Prostate gland (tissue), 2 donors: ENCODE data around the gene CBY1. TPM values are rescaled to one million over a fixed set of nuclear protein-coding genes. Genes with fewer than 3 reads are reported as not detected.

Experiments
- DNase-seq: peaks from one replicate; pipeline ENCODE4 v3.0.0-alpha.2; 2019; ENCODE audit warnings: low spot score
- H3K27ac ChIP-seq, 2 donors: fragments of 200-600 bp; sonication (generic); 2 replicates each; pipeline ENCODE4 v1.5.1; 2017 to 2019
- H3K27me3 ChIP-seq: fragments of 200-600 bp; sonication (generic); replicated peaks from 2 replicates; pipeline ENCODE4 v1.5.1; 2019; ENCODE audit not compliant: insufficient read depth
- H3K36me3 ChIP-seq, 2 donors: fragments of 200-600 bp; sonication (generic); 1 replicate in 1 of 2; 2 replicates in 1 of 2; pipeline versions ENCODE4 v1.5.1 to v1.8.1; 2017 to 2019
- H3K4me1 ChIP-seq: fragments of 200-600 bp; sonication (generic); replicated peaks from 2 replicates; pipeline ENCODE4 v1.5.1; 2019
- H3K4me3 ChIP-seq, 2 donors: fragments of 200-600 bp; sonication (generic); 2 replicates each; pipeline ENCODE4 v1.5.1; 2017 to 2019
- H3K9me3 ChIP-seq: fragments of 200-600 bp; sonication (generic); 2 replicates; pipeline ENCODE4 v1.5.1; 2017
- CTCF ChIP-seq, 4 experiments: fragments of 200-600 bp in 2 of 4; fragments of 450-650 bp in 2 of 4; sonication (generic) in 2 of 4; IDR thresholded peaks; 1 replicate in 3 of 4; 2 replicates in 1 of 4; pipeline ENCODE4 v1.5.1; 2016 to 2019; ENCODE audit warnings: antibody characterized with exemption in 4 of 4, mild to moderate bottlenecking in 2 of 4, moderate library complexity in 2 of 4
- POLR2A ChIP-seq: fragments of 450-650 bp; IDR thresholded peaks from one replicate; pipeline ENCODE4 v1.6.1; 2016; ENCODE audit warnings: antibody characterized with exemption, mild to moderate bottlenecking
- POLR2AphosphoS5 ChIP-seq: sonication (generic); formaldehyde crosslinking; IDR thresholded peaks from one replicate; pipeline ENCODE4 v1.6.1; 2017; ENCODE audit warnings: antibody characterized with exemption
- WGBS: methylation state at CpG from one replicate; pipeline ENCODE4 v1.1.5; 2018; 5-methylcytosine and 5-hydroxymethylcytosine counted together
- intact Hi-C: fragments of 100-400 bp; cut with DNase I; formaldehyde crosslinking; loops from one replicate; pipeline ENCODE4 v1.14.2; 2022
- total RNA-seq, 2 donors: library from RNA; depleted of rRNA; stranded (reverse); fragments of >200 nt; gene quantifications; one replicate each; pipeline ENCODE4 v1.1.0, GENCODE V29; 2016

CBY1 gene
- total RNA-seq, 2 donors from 2014 or later, result 24.7 to 41.0 TPM

- H3K27me3 ChIP-seq, result no peaks in the 10 kb centered on the region
- no peak for DNase-seq
- H3K36me3 ChIP-seq, result peaks cover 0 to 12% of the 10 kb centered on the region in 2 donors
- H3K4me3 ChIP-seq, result no peak overlapping the region
- no peaks in the 10 kb centered on the region for H3K4me1 ChIP-seq
- no peak for TF ChIP-seq POLR2A
- no peak for TF ChIP-seq CTCF (IDR thresholded peaks at IDR 0.05)
- TF ChIP-seq POLR2AphosphoS5, result no peak
- 86% methylated on average over 8 of the region's 8 CpGs for WGBS
- H3K27ac ChIP-seq, result no peak overlapping the region
- intact Hi-C loops, result no loop called here
- no peaks in the 10 kb centered on the region for H3K9me3 ChIP-seq
These were observed 57.5 kb downstream of the CBY1 start for GRCh38 chr22:38713921-38714320.

DNA sequence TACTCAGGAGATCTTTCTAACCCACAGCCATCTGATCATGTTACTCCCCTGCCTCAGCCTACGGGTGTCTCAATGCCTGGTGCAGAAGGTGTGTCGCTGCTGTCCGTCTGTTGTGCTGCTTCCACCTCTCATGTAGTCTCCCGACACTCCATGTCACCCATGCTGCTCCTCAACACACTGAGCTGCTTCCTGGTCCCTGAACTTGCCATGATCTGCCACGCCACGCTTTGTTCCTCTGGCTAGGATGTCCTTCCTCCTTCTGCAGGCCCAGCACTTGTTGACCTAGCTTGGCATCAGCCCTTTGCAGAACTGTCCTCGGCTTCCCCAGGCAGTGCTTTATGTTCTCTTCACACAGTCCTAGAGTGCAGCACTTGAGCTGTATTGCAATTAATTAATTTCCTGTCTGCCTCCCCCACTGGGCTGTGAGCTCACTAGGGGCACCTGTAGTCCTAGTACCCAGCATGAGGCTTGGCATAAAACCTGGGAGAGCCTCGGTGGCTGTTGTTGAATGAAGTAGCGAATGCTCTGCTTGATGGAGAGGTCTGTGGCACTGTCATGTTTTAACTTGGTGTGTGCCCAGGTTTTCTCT is 58.8 kb downstream of the CBY1 start:
- DNase-seq, result no peak
- no peaks in the 10 kb centered on the region for H3K9me3 ChIP-seq

GRCh38 chr22:38715852-38716251 is 59.4 kb downstream of the CBY1 start:
- H3K9me3 ChIP-seq, result no peaks in the 10 kb centered on the region
- intact Hi-C loops, result no loop called here
- WGBS, result 94% methylated on average over 15 of the region's 15 CpGs
- no peak for TF ChIP-seq POLR2AphosphoS5
- TF ChIP-seq POLR2A, result no peak
- TF ChIP-seq CTCF (IDR thresholded peaks at IDR 0.05), result no peak
- H3K27me3 ChIP-seq, result no peaks in the 10 kb centered on the region
- H3K4me1 ChIP-seq, result no peaks in the 10 kb centered on the region
- no peak overlapping the region for H3K27ac ChIP-seq
- peaks cover 0 to 12% of the 10 kb centered on the region in 2 donors for H3K36me3 ChIP-seq
- H3K4me3 ChIP-seq, result no peak overlapping the region
- no peak for DNase-seq

More for the DNA sequence above, 58.8 kb downstream of the CBY1 start:
- Histone ChIP-seq H3K27ac (no peak overlapping the region), H3K36me3 (peaks cover 0 to 12% of the 10 kb centered on the region in 2 donors), H3K27me3 (no peaks in the 10 kb centered on the region), H3K4me1 (no peaks in the 10 kb centered on the region), H3K4me3 (no peak overlapping the region)
- intact Hi-C loops, result no loop called here
- WGBS, result 85% methylated on average over 9 of the region's 9 CpGs
- no peak for TF ChIP-seq POLR2AphosphoS5
- no peak for TF ChIP-seq CTCF (IDR thresholded peaks at IDR 0.05)
- no peak for TF ChIP-seq POLR2A

GRCh38 chr22:38716271-38716670 is 59.8 kb downstream of the CBY1 start:
- no peaks in the 10 kb centered on the region for H3K27me3 ChIP-seq
- 80% methylated on average over 10 of the region's 10 CpGs for WGBS
- DNase-seq, result no peak
- H3K36me3 ChIP-seq, result peaks cover 0 to 12% of the 10 kb centered on the region in 2 donors
- H3K4me3 ChIP-seq, result no peak overlapping the region
- H3K9me3 ChIP-seq, result no peaks in the 10 kb centered on the region
- H3K27ac ChIP-seq, result no peak overlapping the region
- TF ChIP-seq POLR2AphosphoS5, result no peak
- no peak for TF ChIP-seq CTCF (IDR thresholded peaks at IDR 0.05)
- TF ChIP-seq POLR2A, result no peak
- no peaks in the 10 kb centered on the region for H3K4me1 ChIP-seq
- intact Hi-C loops, result no loop called here

- TF ChIP-seq POLR2AphosphoS5 (no peak), CTCF (IDR thresholded peaks at IDR 0.05) (no peak), POLR2A (no peak)
- WGBS, result 88% methylated on average over 9 of the region's 9 CpGs
- no peak overlapping the region for H3K27ac ChIP-seq
- DNase-seq, result no peak
- H3K36me3 ChIP-seq, result peaks cover 0 to 12% of the 10 kb centered on the region in 2 donors
- intact Hi-C loops, result no loop called here
- H3K9me3 ChIP-seq, result no peaks in the 10 kb centered on the region
- H3K4me1 ChIP-seq, result no peaks in the 10 kb centered on the region
- H3K27me3 ChIP-seq, result no peaks in the 10 kb centered on the region
- H3K4me3 ChIP-seq, result no peak overlapping the region
These were observed 60.4 kb downstream of the CBY1 start for GRCh38 chr22:38716826-38717225.
